K562 (cell line): Measurements from ENCODE around the gene GLUD1.
"Not testable (repeated sequence)": the region's sequence is repeated elsewhere in the genome, so short reads cannot be mapped to it uniquely, and the experiment has no call there.

Source experiments
- CTCF ChIP-seq, 3 experiments: IDR thresholded peaks in 2 of 3; conservative IDR thresholded peaks in 1 of 3; 2 replicates each; pipeline ENCODE4 v1.5.1; 2011 to 2012; ENCODE audit warnings: low read length in 3 of 3, mild to moderate bottlenecking in 3 of 3, control low read depth in 2 of 3, improper control_type of control experiment in 1 of 3, inconsistent platforms in 1 of 3, low read depth in 1 of 3, mixed read lengths in 1 of 3, moderate library complexity in 1 of 3; ENCODE audit not compliant: insufficient read depth in 2 of 3
- SNIP1 ChIP-seq: fragments of 450-650 bp; IDR thresholded peaks from 2 replicates; pipeline ENCODE4 v1.7.1; 2017; ENCODE audit warnings: low read depth, mild to moderate bottlenecking

GRCh38 chr10:87020056-87020455 lies 74.6 kb downstream of the GLUD1 start, which contains the start of gene FAM25A:
- not testable (repeated sequence) for TF ChIP-seq SNIP1; CTCF (IDR thresholded peaks at IDR 0.05 in 2 of 3, conservative IDR thresholded peaks at IDR 0.05 in 1 of 3; ENCODE audit: insufficient read depth in 2 of 3, low read depth in 1 of 3, low read length in 3 of 3)
